ENCODE results near the gene VPS26C.
A peak's percentile ranks its signal among the peaks of the same experiment; 100 is the strongest.
"Not testable (repeated sequence)": the region's sequence is repeated elsewhere in the genome, so short reads cannot be mapped to it uniquely, and the experiment has no call there.

The VPS26C gene

GRCh38 chr21:37230632-37231248, 36.4 kb downstream of the VPS26C start:
- DNase-seq (ENCODE audit: low read depth in 2 of 2) = no peak

- no peak for DNase-seq (ENCODE audit: low read depth in 2 of 2)
Measured at GRCh38 chr21:37228003-37228400, 39.1 kb downstream of the VPS26C start.

GRCh38 chr21:37227071-37228002, 39.8 kb downstream of the VPS26C start:
- DNase-seq (ENCODE audit: low read depth in 2 of 2) = no peak

- no peak for DNase-seq (ENCODE audit: low read depth in 2 of 2)
Measured at GRCh38 chr21:37226041-37226920, 40.9 kb downstream of the VPS26C start.

- peak; percentile 29 to 31 for DNase-seq (ENCODE audit: low read depth in 2 of 2)
Measured at GRCh38 chr21:37224861-37225839, 42.0 kb downstream of the VPS26C start.

- no peak for DNase-seq (ENCODE audit: low read depth in 2 of 2)
Measured at GRCh38 chr21:37223804-37224345, 43.3 kb downstream of the VPS26C start.

- DNase-seq (ENCODE audit: low read depth in 2 of 2) = not testable (repeated sequence)
Measured at GRCh38 chr21:37222248-37222647, 44.9 kb downstream of the VPS26C start.

GRCh38 chr21:37220981-37221664, 46.0 kb downstream of the VPS26C start:
- DNase-seq (ENCODE audit: low read depth in 2 of 2) = peak; percentile 96 to 97

- DNase-seq (ENCODE audit: low read depth in 2 of 2) = peak; percentile 18 to 21
Measured at GRCh38 chr21:37220433-37220980, 46.6 kb downstream of the VPS26C start.

GRCh38 chr21:37219761-37220432, 47.2 kb downstream of the VPS26C start:
- no peak for DNase-seq (ENCODE audit: low read depth in 2 of 2)

GRCh38 chr21:37214952-37215351, 52.2 kb downstream of the VPS26C start:
- no peak for DNase-seq (ENCODE audit: low read depth in 2 of 2)

- DNase-seq (ENCODE audit: low read depth in 2 of 2) = no peak
Measured at GRCh38 chr21:37210799-37211198, 56.3 kb downstream of the VPS26C start.

GRCh38 chr21:37210130-37210529, 57.0 kb downstream of the VPS26C start:
- DNase-seq (ENCODE audit: low read depth in 2 of 2) = no peak

GRCh38 chr21:37208741-37209225, 58.4 kb downstream of the VPS26C start:
- DNase-seq (ENCODE audit: low read depth in 2 of 2) = no peak

GRCh38 chr21:37208056-37208721, 58.9 kb downstream of the VPS26C start:
- peak in 1 of 2 donors; percentile 22 for DNase-seq (ENCODE audit: low read depth in 2 of 2)

GRCh38 chr21:37207441-37208009, 59.6 kb downstream of the VPS26C start:
- no peak for DNase-seq (ENCODE audit: low read depth in 2 of 2)

GRCh38 chr21:37206496-37206895, 60.6 kb downstream of the VPS26C start:
- no peak for DNase-seq (ENCODE audit: low read depth in 2 of 2)

GRCh38 chr21:37204580-37204979, 62.6 kb downstream of the VPS26C start:
- DNase-seq (ENCODE audit: low read depth in 2 of 2) = no peak
